Activated gamma-delta T cell (primary cell): ENCODE measurements around the gene GNMT.
A peak's percentile ranks its signal among the peaks of the same experiment; 100 is the strongest.
"Not testable (repeated sequence)": the region's sequence is repeated elsewhere in the genome, so short reads cannot be mapped to it uniquely, and the experiment has no call there.

Experiments
- DNase-seq: peaks from one replicate; lab custom pipeline; 2025; lab: John Stamatoyannopoulos, UW

Gene GNMT

DNA sequence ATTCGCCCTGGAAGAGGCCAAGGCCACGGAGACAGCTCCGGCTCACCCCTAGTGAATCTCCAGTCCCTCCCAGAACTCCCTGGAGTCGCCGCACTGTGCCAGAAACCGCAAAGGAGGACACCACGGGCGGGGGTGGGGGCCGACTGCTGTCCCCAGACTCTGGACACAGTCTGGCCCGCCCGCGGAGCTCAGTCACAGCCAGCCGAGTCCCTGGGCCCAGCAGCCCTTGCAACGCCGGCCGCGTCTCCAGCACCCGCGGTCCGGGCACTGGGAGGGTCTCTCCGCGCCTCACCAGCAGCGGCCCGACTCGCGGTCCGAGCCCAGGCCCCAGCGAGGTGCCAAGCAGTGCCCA lies 17.9 kb downstream of the GNMT start:
- DNase-seq: no peak

DNA sequence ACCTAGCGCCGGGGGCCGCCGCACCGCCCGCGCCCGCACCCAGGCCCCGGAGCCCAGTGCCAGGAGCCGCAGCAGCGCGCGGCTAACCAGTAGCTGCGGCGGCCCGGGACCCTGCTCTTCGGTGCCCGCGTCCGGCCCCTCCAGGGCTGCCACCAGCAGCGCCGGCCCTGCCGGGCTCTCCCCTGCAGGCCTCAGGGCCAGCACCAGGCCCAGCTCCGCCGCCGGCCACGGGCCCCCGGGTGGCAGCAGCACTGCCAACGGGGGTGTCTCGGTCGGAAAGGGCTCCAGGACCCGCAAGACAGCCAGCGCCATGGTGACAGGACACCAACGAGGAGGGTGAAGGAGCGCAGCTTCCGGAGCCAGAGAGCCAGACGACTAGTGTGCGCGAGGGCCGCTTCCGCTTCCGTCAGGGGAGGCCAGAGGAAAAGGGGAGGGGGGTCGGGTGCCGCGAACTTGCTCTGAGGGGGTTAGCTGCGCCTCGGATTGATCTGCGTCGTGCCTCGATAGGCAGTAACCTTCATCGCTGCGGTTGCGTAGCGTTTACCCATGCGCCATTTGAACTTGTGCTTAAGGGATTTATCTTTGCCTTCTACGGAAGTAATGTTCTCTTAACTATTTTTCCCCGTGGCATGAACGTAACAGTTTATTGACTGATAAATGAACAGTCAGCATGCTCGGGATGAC lies 18.4 kb downstream of the GNMT start, which contains the start of gene PEX6:
TSS of gene PEX6 (minus strand) at position 343 of the 684 bp plus-strand sequence. CDS start at position 312, 31 bp downstream.
- DNase-seq: peak; percentile 84

DNA sequence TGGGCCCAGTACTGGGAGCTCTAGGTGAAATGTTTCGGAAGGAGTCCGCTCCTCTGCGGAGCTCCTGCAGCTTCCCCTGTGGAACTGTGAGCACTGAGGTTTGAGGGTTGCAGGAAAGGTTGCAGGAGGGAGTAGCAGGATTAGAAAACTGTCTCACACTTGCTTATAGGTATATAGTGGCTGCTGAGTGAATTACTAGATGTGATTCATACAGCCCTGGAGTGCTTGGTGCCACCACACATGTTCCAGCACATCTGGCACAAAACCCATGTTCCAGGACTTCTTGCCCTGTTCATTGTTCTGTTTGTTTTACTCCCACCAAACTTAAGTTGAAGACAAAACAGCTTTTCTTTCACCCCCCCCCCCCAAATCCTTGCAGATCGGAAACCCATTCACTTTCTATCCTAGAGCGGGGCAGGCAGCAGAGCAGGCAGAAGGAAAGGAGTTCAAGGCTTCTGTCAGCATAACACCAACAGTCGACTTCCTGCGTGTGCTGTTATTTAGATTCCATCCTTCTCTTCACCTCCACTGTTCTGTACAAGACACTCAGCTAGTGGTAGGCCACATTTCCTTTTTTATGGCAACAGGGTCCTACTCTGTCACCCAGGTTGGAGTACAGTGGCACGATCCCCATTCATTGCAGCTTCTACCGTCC lies 19.1 kb downstream of the GNMT start:
- DNase-seq: no peak

DNA sequence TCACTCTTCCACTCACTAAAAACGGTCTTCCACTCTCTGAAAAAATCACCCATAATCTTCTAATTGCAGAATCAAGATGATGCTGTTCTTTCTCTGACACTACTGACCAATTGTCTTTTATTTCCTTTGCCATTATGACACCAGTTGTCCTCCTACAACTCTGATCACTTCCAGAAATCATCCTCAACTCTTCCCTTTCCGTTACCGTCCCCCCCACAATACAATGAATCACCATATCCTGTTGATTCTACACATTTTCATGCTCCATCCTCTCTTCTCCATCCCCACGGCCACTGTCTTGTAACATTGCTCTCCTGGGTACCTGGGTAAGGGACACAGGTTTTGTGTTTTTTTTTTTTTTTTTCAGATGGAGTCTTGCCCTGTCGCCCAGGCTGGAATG lies 21.3 kb downstream of the GNMT start:
- DNase-seq: no peak

DNA sequence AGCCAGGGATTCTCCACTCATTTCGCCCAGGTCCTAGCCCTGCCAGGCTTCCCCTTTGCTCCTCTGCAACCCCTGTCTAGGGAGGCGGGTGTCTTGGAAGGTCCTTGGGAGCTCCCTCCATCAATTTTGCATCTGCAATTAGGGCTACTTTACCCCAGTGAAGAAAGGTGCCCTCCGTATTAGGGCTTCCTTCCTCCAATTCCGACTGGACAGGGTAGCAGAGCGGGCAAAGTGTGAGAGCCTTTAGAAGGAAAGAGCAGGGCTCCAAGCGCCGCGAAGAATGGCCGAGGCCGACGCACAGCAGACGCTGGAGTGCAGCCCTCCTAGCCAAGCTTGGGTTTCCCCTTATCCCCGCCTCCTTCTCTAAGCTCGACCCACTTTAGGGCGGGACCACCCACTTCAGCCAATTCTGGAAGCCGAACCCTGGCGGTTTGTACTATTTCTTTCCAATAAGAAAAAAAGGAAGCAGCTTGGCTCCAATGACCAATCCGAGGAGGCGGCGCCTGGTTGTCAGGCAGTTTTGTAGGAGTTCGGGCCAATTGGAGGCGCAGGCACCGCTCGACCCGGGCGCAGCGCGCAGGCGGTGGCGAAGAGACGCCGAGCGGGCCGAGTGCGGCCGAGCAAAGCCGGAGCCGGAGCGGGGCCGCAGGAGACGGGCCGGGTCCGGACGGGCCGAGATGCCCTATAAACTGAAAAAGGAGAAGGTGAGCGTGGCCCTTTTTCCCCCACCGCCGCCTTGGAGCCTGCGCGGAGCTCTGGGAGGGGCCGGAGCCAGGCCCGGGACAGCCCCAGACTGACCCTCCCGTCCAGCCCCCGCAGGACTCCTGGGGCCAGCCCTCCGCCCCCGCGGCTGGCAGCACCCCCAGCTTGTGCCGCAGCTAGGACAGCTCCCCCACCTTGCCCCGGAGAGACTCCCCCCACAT lies 23.7 kb downstream of the GNMT start, which contains the start of gene PPP2R5D:
TSS of gene PPP2R5D (plus strand) at position 570 of the 923 bp plus-strand sequence. CDS start at position 678, 108 bp downstream.
- DNase-seq: peak; percentile 66

GRCh38 chr6:42984924-42985475 lies 24.4 kb downstream of the GNMT start:
- no peak for DNase-seq

- no peak for DNase-seq
Measured at GRCh38 chr6:42987533-42988451, 27.2 kb downstream of the GNMT start.

GRCh38 chr6:42988486-42989020 lies 28.0 kb downstream of the GNMT start:
- no peak for DNase-seq

DNA sequence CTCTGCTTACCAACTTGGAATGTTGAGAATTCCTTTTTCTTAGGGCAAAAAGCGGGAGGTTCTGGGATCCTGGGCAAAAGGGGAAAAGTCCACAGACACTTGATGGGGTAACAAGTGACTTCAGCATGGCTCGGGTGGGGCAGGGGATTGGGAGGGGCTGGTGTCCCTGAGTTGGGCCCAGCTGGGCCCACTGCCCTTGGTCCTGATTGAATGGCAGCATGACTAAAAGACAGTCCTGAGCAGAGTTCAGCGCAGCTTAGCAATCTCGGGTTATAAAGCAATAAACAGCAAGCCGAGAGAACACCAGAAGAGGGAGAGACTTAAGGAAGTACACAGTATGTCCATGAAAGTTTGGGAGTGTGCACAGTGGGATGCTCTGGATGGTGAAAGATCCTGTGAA lies 29.4 kb downstream of the GNMT start:
- no peak for DNase-seq

GRCh38 chr6:42993445-42993844 lies 32.9 kb downstream of the GNMT start:
- no peak for DNase-seq

DNA sequence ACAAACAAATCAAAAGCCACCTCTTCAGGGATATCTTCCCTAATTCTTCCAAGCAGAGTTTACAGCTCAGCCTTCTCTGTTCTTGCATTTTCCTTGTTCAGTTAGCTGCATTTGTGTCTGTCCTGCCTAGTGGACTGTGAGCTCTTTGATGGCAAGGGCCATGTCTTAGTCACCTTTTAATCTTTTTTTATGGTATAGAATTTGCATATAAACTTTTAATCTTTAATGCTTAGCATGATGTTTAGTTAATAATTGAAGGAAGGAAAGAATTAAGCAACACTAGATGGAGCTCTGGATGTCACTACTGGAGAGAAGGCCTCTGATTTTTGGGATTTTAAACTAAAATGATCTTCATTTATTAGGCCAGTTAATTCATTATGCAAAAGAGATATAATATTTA lies 36.0 kb downstream of the GNMT start:
- no peak for DNase-seq

GRCh38 chr6:42998205-42998604 lies 37.7 kb downstream of the GNMT start:
- not testable (repeated sequence) for DNase-seq

- no peak for DNase-seq
Measured at GRCh38 chr6:43001843-43002242, 41.3 kb downstream of the GNMT start.

GRCh38 chr6:43005844-43006243 lies 45.3 kb downstream of the GNMT start:
- DNase-seq: no peak

GRCh38 chr6:43006251-43006650 lies 45.7 kb downstream of the GNMT start:
- DNase-seq: no peak

DNA sequence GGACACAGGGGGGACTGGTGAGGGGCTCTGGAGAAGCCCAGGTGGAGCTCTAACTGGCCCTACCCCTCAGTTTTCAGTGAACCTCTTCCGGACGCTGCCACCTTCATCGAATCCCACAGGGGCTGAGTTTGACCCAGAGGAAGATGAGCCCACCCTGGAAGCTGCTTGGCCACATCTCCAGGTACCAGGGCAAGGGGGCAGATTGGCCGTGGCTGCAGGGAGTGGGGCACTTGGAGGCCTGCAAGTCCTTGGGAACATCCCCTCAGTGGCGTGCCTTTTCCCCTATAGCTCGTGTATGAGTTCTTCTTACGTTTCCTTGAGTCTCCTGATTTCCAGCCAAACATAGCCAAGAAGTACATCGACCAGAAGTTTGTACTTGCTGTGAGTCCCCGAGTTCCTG lies 46.6 kb downstream of the GNMT start:
- no peak for DNase-seq

DNA sequence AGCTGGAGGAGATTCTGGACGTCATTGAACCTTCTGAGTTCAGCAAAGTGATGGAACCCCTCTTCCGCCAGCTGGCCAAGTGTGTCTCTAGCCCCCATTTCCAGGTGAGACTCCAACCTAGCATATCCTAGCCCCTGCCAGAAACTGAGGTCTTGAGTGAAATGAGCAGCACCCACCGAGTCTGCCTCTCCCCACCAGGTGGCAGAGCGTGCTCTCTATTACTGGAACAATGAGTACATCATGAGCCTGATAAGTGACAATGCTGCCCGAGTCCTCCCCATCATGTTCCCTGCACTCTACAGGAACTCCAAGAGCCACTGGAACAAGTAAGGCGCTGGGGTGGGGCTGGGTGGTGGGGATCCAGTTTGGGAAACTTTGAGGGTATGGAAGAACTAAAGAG lies 48.6 kb downstream of the GNMT start:
- DNase-seq: no peak

GRCh38 chr6:43011207-43011606 lies 50.7 kb downstream of the GNMT start:
- no peak for DNase-seq

DNA sequence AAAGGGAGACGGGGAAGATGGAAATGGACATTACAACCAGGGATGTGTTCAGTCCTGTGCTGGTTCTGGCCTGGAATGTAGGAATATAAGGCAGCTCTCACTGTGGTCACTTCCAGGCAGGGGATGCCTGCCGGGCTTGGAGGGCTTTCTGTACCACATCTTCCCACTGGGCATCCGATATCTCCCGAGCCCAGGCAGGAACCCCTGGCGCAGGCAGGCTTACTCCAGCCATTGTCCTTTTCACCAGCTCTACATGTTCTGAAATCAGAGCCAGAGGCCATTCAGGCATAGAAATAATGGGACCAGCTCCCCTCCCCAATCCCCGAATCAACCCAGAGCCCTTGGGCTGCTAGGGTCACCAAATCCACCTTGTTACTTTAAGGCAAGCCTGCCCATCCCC lies 51.8 kb downstream of the GNMT start:
- DNase-seq: no peak

- DNase-seq: no peak
Measured at GRCh38 chr6:43013097-43013842, 52.7 kb downstream of the GNMT start.
